Esophagus muscularis mucosa (tissue), 3 donors: ENCODE measurements around the gene KLHL26.

Experiments
- CTCF ChIP-seq, 3 experiments: fragments of 200-600 bp in 2 of 3; fragments of 450-650 bp in 1 of 3; sonication (generic) in 2 of 3; IDR thresholded peaks; one replicate each; pipeline ENCODE4 v1.5.1; 2017 to 2019; ENCODE audit warnings: antibody characterized with exemption in 3 of 3, mild to moderate bottlenecking in 2 of 3, moderate library complexity in 1 of 3
- EP300 ChIP-seq: sonication (generic); formaldehyde crosslinking; IDR thresholded peaks from one replicate; pipeline ENCODE4 v1.6.1; 2017; ENCODE audit warnings: antibody characterized with exemption

GRCh38 chr19:18587561-18587960 is 49.3 kb upstream of the KLHL26 start:
- TF ChIP-seq CTCF (IDR thresholded peaks at IDR 0.05) (no peak), EP300 (no peak)
